Astrocyte of the cerebellum (primary cell): ENCODE results near the gene STX16.

Experiments
- DNase-seq: peaks from one replicate; pipeline ENCODE4 v3.0.0-alpha.2; 2011; ENCODE audit warnings: low read depth
- H3K4me3 ChIP-seq: 2 replicates; pipeline ENCODE4 v1.5.1; 2011; ENCODE audit warnings: mild to moderate bottlenecking, low read depth, low read length, moderate library complexity
- CTCF ChIP-seq: IDR thresholded peaks from 2 replicates; pipeline ENCODE4 v1.5.1; 2012; ENCODE audit warnings: low read length, low read depth, moderate library complexity, mild to moderate bottlenecking; ENCODE audit errors: missing control alignments
- in situ Hi-C: cut with HindIII; loops from 2 replicates; pipeline ENCODE4 v1.10.0; 2017; ENCODE audit warnings: low sequenced_read_pairs

The STX16 gene

GRCh38 chr20:58629215-58629580, 21.9 kb upstream of the STX16 start:
- no peak for TF ChIP-seq CTCF
- no peak for DNase-seq
- in situ Hi-C loops, result no loop called here
- H3K4me3 ChIP-seq, result no peak overlapping the region

GRCh38 chr20:58630063-58630462, 21.0 kb upstream of the STX16 start:
- in situ Hi-C loops, result no loop called here
- TF ChIP-seq CTCF, result no peak
- no peak for DNase-seq
- no peak overlapping the region for H3K4me3 ChIP-seq

GRCh38 chr20:58633161-58634053, 17.7 kb upstream of the STX16 start:
- no peak for DNase-seq
- no peak for TF ChIP-seq CTCF
- H3K4me3 ChIP-seq, result no peak overlapping the region
- in situ Hi-C loops, result no loop called here

GRCh38 chr20:58634059-58634458, 17.0 kb upstream of the STX16 start:
- no peak overlapping the region for H3K4me3 ChIP-seq
- in situ Hi-C loops, result no loop called here
- TF ChIP-seq CTCF, result no peak
- DNase-seq, result no peak

GRCh38 chr20:58634521-58635278, 16.4 kb upstream of the STX16 start:
- H3K4me3 ChIP-seq, result no peak overlapping the region
- TF ChIP-seq CTCF, result no peak
- in situ Hi-C loops, result no loop called here
- DNase-seq, result no peak

- in situ Hi-C loops, result no loop called here
- no peak overlapping the region for H3K4me3 ChIP-seq
- DNase-seq, result no peak
- no peak for TF ChIP-seq CTCF
These were observed 15.8 kb upstream of the STX16 start for GRCh38 chr20:58635279-58635665.
